Endothelial cell of umbilical vein (primary cell): Measurements from ENCODE around the gene SFI1. TPM values are rescaled to one million over a fixed set of nuclear protein-coding genes. Genes with fewer than 3 reads are reported as not detected.

Experiments
- BruUV-seq: library from RNA; stranded (reverse); fragments of 400-500 nt; replicated peaks from 2 replicates; lab custom pipeline; 2021; lab: Mats Ljungman, UMichigan
- CTCF ChIA-PET: fragments of 300-600, 350-600 bp; sonication (Branson Sonifier 250); formaldehyde crosslinking; loops from one replicate; lab custom pipeline; 2021; ENCODE audit warnings: antibody characterized with exemption, inconsistent platforms; lab: Charles Lee
- POLR2A ChIA-PET: fragments of 300-600, 350-600 bp; sonication (Branson Sonifier 250); formaldehyde crosslinking; loops from one replicate; lab custom pipeline; 2021; ENCODE audit warnings: antibody characterized with exemption, inconsistent platforms; lab: Charles Lee
- DNase-seq: peaks from one replicate; pipeline ENCODE4 v3.0.0-alpha.2; 2011; ENCODE audit warnings: low read depth, low spot score
- FAIRE-seq: peaks from 2 replicates; lab custom pipeline; 2011; peaks lifted over from hg19 to GRCh38; lab: Jason Lieb, UNC
- H2AFZ ChIP-seq: 2 replicates; pipeline ENCODE4 v1.6.0; 2012; ENCODE audit warnings: low read depth, low read length, control low read depth, inconsistent platforms
- H3K27ac ChIP-seq: 2 replicates; pipeline ENCODE4 v1.5.1; 2011; ENCODE audit warnings: low read depth, mild to moderate bottlenecking, control low read depth, low read length, moderate library complexity; ENCODE audit not compliant: insufficient read depth
- H3K27me3 ChIP-seq, 2 experiments: 2 replicates each; pipeline versions ENCODE4 v1.6.0 to v1.6.1; 2011; ENCODE audit warnings: low read length in 2 of 2, mixed read lengths in 1 of 2; ENCODE audit not compliant: control insufficient read depth in 2 of 2, insufficient read depth in 2 of 2
- H3K36me3 ChIP-seq, 2 experiments: 2 replicates in 1 of 2; 3 replicates in 1 of 2; pipeline ENCODE4 v1.5.1; 2011; ENCODE audit warnings: low read length in 2 of 2, mild to moderate bottlenecking in 1 of 2, moderate library complexity in 1 of 2; ENCODE audit not compliant: control insufficient read depth in 2 of 2, insufficient read depth in 2 of 2; ENCODE audit errors: extremely low read depth in 1 of 2
- H3K4me1 ChIP-seq: 3 replicates; pipeline ENCODE4 v1.5.1; 2011; ENCODE audit warnings: mild to moderate bottlenecking, low read length; ENCODE audit not compliant: control insufficient read depth, insufficient read depth; ENCODE audit errors: extremely low read depth
- H3K4me2 ChIP-seq: 2 replicates; pipeline ENCODE4 v1.6.1; 2011; ENCODE audit warnings: low read length, control low read depth, mixed read lengths; ENCODE audit not compliant: insufficient read depth
- H3K4me3 ChIP-seq, 3 experiments: fragments of 200-600 bp in 1 of 3; sonication (generic), shearing (Covaris generic) in 1 of 3; replicated peaks in 1 of 3; 2 replicates each; pipeline ENCODE4 v1.5.1; 2011 to 2016; ENCODE audit warnings: control low read depth in 3 of 3, low read length in 3 of 3, mild to moderate bottlenecking in 2 of 3, inconsistent platforms in 1 of 3, low read depth in 1 of 3, moderate library complexity in 1 of 3; ENCODE audit not compliant: insufficient read depth in 1 of 3
- H3K79me2 ChIP-seq: 2 replicates; pipeline ENCODE4 v1.6.0; 2012; ENCODE audit warnings: low read length, inconsistent platforms; ENCODE audit not compliant: control insufficient read depth, insufficient read depth
- H3K9ac ChIP-seq: replicated peaks from 2 replicates; pipeline ENCODE3; 2011; ENCODE audit warnings: low read length, control low read depth; ENCODE audit not compliant: insufficient read depth; ENCODE audit errors: extremely low read depth
- H3K9me1 ChIP-seq: replicated peaks from 3 replicates; pipeline ENCODE4 v1.6.0; 2011; ENCODE audit warnings: mild to moderate bottlenecking, low read length; ENCODE audit not compliant: control insufficient read depth, insufficient read depth; ENCODE audit errors: extremely low read depth
- H3K9me3 ChIP-seq: replicated peaks from 2 replicates; pipeline ENCODE4 v1.5.1; 2012; ENCODE audit warnings: low read length, inconsistent platforms; ENCODE audit not compliant: control insufficient read depth, insufficient read depth
- H4K20me1 ChIP-seq: replicated peaks from 2 replicates; pipeline ENCODE3; 2011; ENCODE audit warnings: mild to moderate bottlenecking, low read length; ENCODE audit not compliant: control insufficient read depth, insufficient read depth; ENCODE audit errors: extremely low read depth
- EZH2 ChIP-seq: IDR thresholded peaks from 2 replicates; pipeline ENCODE4 v1.6.1; 2012; ENCODE audit warnings: borderline replicate concordance, low read depth, mild to moderate bottlenecking, moderate library complexity, low read length, inconsistent platforms; ENCODE audit not compliant: severe bottlenecking
- FOS ChIP-seq: IDR thresholded peaks from 2 replicates; pipeline ENCODE4 v1.6.1; 2011; ENCODE audit warnings: mild to moderate bottlenecking, low read length, moderate library complexity, borderline replicate concordance; ENCODE audit not compliant: insufficient read depth
- GATA2 ChIP-seq: IDR thresholded peaks from 2 replicates; pipeline ENCODE4 v1.7.0; 2011; ENCODE audit warnings: low read depth, mild to moderate bottlenecking, moderate library complexity, mixed read lengths, low read length; ENCODE audit not compliant: insufficient read length, insufficient read depth
- JUN ChIP-seq: IDR thresholded peaks from 2 replicates; pipeline ENCODE4 v1.6.1; 2011; ENCODE audit warnings: borderline replicate concordance, low read depth; ENCODE audit not compliant: insufficient read length, insufficient read depth
- MAX ChIP-seq: IDR thresholded peaks from 2 replicates; pipeline ENCODE4 v1.6.1; 2011; ENCODE audit not compliant: insufficient read depth, insufficient read length
- MYC ChIP-seq: IDR thresholded peaks from one replicate; pipeline ENCODE4 v1.6.1; 2011; ENCODE audit warnings: mild to moderate bottlenecking, low read depth, low read length
- POLR2A ChIP-seq: IDR thresholded peaks from 2 replicates; pipeline ENCODE4 v1.6.1; 2012; ENCODE audit warnings: low read depth, mild to moderate bottlenecking, control low read depth, low read length
- POLR2AphosphoS5 ChIP-seq: IDR thresholded peaks from 2 replicates; pipeline ENCODE4 v1.6.1; 2012; ENCODE audit warnings: low read depth, mild to moderate bottlenecking, control low read depth, low read length, moderate library complexity; ENCODE audit not compliant: insufficient read depth
- dilution Hi-C: fragments of 300-500 bp; cut with MboI; formaldehyde crosslinking; loops from one replicate; pipeline ENCODE4 v1.15.0; 2019; ENCODE audit warnings: low sequenced_read_pairs; ENCODE audit not compliant: extremely low pct_ligation_motif_present
- intact Hi-C: fragments of 100-400 bp; cut with micrococcal nuclease; formaldehyde crosslinking; loops from one replicate; pipeline ENCODE4 v1.10.0; 2022
- polyA plus RNA-seq, 4 experiments: library from polyadenylated mRNA; depleted of rRNA in 3 of 4; stranded (reverse) in 3 of 4; unstranded in 1 of 4; fragments of >200 nt; gene quantifications; 2 replicates each; pipeline versions ENCODE4 v1.2.1 to v1.2.3, GENCODE V29; 2011 to 2012; ENCODE audit warnings: missing spikeins in 1 of 4
- total RNA-seq: library from RNA; stranded (reverse); gene quantifications from 2 replicates; pipeline ENCODE4 v1.2.3, GENCODE V29; 2021
- TF ChIP-seq, protein P1 (sequence below), 2 donors: IDR thresholded peaks; 1 replicate in 1 of 2; 2 replicates in 1 of 2; pipeline ENCODE4 v1.5.1; 2011; ENCODE audit warnings: low read length in 2 of 2, mild to moderate bottlenecking in 2 of 2, moderate library complexity in 2 of 2, control low read depth in 1 of 2, inconsistent platforms in 1 of 2, low read depth in 1 of 2; ENCODE audit not compliant: insufficient read depth in 1 of 2; ENCODE audit errors: extremely low read depth in 1 of 2

The SFI1 gene
- total and polyA plus RNA-seq, 2 donors (not counting 3 experiments of a cell fraction or from before 2014, with no cell fraction given): 12.5 to 46.4 TPM

DNA sequence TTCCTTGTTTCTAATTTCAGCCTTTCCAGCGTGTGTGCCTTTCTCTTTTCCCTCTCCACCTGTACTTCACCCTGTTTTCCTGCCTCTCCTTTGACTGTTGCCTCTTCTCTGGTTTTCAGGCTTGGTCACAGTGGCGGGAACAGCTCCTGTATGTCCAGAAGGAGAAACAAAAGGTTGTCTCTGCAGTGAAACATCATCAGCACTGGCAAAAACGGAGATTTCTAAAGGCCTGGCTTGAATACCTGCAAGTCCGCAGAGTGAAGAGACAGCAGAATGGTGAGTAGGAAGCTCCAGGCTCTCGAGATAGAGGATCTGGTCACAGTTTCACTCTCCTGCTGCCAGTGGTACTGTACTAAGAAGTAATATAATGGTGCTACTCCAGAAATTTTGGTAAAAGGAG, 76.6 kb downstream of the SFI1 start:
- Histone ChIP-seq H3K9me1 (no peaks in the 10 kb centered on the region), H3K27ac (no peak overlapping the region), H3K9me3 (no peaks in the 10 kb centered on the region), H3K9ac (no peak overlapping the region), H3K4me3 (no peak overlapping the region), H4K20me1 (no peaks in the 10 kb centered on the region), H2AFZ (no peak overlapping the region), H3K36me3 (peaks cover 2 to 8% of the 10 kb centered on the region in 2 experiments), H3K27me3 (no peaks in the 10 kb centered on the region), H3K4me1 (no peaks in the 10 kb centered on the region), H3K79me2 (no peaks in the 10 kb centered on the region), H3K4me2 (no peak overlapping the region)
- FAIRE-seq (no peak), DNase-seq (no peak)
- ChIA-PET CTCF (interaction anchor here (1.3 kb wide), 1 partner anchor 16 kb away, joined by 4 read pairs; no protein-coding TSS in a partner anchor), POLR2A (no interaction called here)
- TF ChIP-seq EZH2 (no peak), GATA2 (no peak), POLR2A (no peak), MYC (no peak), FOS (no peak), MAX (no peak), JUN (no peak), POLR2AphosphoS5 (no peak)
- TF ChIP-seq, protein P1, sequence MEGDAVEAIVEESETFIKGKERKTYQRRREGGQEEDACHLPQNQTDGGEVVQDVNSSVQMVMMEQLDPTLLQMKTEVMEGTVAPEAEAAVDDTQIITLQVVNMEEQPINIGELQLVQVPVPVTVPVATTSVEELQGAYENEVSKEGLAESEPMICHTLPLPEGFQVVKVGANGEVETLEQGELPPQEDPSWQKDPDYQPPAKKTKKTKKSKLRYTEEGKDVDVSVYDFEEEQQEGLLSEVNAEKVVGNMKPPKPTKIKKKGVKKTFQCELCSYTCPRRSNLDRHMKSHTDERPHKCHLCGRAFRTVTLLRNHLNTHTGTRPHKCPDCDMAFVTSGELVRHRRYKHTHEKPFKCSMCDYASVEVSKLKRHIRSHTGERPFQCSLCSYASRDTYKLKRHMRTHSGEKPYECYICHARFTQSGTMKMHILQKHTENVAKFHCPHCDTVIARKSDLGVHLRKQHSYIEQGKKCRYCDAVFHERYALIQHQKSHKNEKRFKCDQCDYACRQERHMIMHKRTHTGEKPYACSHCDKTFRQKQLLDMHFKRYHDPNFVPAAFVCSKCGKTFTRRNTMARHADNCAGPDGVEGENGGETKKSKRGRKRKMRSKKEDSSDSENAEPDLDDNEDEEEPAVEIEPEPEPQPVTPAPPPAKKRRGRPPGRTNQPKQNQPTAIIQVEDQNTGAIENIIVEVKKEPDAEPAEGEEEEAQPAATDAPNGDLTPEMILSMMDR (IDR thresholded peaks at IDR 0.05; ENCODE audit: extremely low read depth in 1 of 2, insufficient read depth in 1 of 2, low read depth in 1 of 2, low read length in 2 of 2): no peak
- intact Hi-C loops (no loop called here), dilution Hi-C loops (no loop called here)
- BruUV-seq: no TSS peak
